Lower leg skin (tissue), 3 donors: ENCODE results near the gene SERPINA3.

Experiments used
- CTCF ChIP-seq, 3 donors: fragments of 450-650 bp; IDR thresholded peaks; one replicate each; pipeline ENCODE4 v1.5.1; 2016; ENCODE audit warnings: antibody characterized with exemption in 3 of 3, mild to moderate bottlenecking in 3 of 3, moderate library complexity in 2 of 3
- POLR2A ChIP-seq, 2 donors: fragments of 450-650 bp; IDR thresholded peaks; one replicate each; pipeline ENCODE4 v1.6.1; 2016 to 2017; ENCODE audit warnings: antibody characterized with exemption in 2 of 2, mild to moderate bottlenecking in 1 of 2, moderate library complexity in 1 of 2

- no peak for TF ChIP-seq CTCF (IDR thresholded peaks at IDR 0.05)
- no peak for TF ChIP-seq POLR2A (IDR thresholded peaks at IDR 0.05)
Measured at GRCh38 chr14:94653321-94653720, 41.1 kb downstream of the SERPINA3 start.
